Melanocyte of skin (primary cell): ENCODE measurements around the gene SLCO1C1. TPM values are rescaled to one million over a fixed set of nuclear protein-coding genes. Genes with fewer than 3 reads are reported as not detected.

Experiments used
- total RNA-seq, 2 donors: library from RNA; depleted of rRNA; stranded (reverse); fragments of >200 nt; gene quantifications; 2 replicates each; pipeline ENCODE4 v1.2.3, GENCODE V29; 2012

SLCO1C1 gene, protein sequence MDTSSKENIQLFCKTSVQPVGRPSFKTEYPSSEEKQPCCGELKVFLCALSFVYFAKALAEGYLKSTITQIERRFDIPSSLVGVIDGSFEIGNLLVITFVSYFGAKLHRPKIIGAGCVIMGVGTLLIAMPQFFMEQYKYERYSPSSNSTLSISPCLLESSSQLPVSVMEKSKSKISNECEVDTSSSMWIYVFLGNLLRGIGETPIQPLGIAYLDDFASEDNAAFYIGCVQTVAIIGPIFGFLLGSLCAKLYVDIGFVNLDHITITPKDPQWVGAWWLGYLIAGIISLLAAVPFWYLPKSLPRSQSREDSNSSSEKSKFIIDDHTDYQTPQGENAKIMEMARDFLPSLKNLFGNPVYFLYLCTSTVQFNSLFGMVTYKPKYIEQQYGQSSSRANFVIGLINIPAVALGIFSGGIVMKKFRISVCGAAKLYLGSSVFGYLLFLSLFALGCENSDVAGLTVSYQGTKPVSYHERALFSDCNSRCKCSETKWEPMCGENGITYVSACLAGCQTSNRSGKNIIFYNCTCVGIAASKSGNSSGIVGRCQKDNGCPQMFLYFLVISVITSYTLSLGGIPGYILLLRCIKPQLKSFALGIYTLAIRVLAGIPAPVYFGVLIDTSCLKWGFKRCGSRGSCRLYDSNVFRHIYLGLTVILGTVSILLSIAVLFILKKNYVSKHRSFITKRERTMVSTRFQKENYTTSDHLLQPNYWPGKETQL
- 1 to 10 TPM in 1 of 2 donors, under 1 TPM in 1; 0.33 to 1.0 TPM for total RNA-seq

DNA sequence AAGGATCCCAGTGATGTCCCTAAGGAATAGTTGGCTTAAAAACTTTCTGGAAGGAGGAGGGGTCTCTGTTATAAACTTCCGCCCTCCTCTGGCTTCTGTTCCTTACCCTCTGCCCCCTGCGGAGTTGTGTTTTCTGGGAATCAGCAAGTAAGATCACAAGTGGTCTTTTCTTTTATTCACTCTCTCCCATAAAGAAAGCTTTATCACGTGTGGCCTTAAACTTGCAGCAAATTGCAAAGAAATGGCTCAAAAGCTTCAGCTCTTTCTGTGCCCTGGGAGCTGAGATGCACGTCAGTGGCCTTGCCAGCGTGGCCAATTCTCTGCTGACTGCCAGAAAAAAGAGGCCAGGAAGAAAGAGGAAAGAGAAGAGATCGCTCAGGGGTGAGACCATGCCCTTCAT lies at the start of gene SLCO1C1:
Gene SLCO1C1, plus strand, starts transcription at position 101 of the 400 bp plus-strand sequence. CDS start 4,245 bp downstream, outside the sequence.

Other genes with a start within 250 kb of the SLCO1C1 start
- gene SLCO1B3, start 115.4 kb downstream of the SLCO1C1 start, total RNA-seq, result not detected